ENCODE results near the gene B4GALNT4.
"Not testable (repeated sequence)": the region's sequence is repeated elsewhere in the genome, so short reads cannot be mapped to it uniquely, and the experiment has no call there.

B4GALNT4 gene

GRCh38 chr11:400241-400689 is 31.0 kb downstream of the B4GALNT4 start:
- Histone ChIP-seq H3K36me3 (ENCODE audit: insufficient read depth, low read length) (no peaks in the 10 kb centered on the region), H3K27me3 (ENCODE audit: insufficient read depth, low read length) (no peaks in the 10 kb centered on the region), H3K4me3 (ENCODE audit: low read length) (no peak overlapping the region), H3K4me1 (ENCODE audit: insufficient read depth, low read length) (no peaks in the 10 kb centered on the region), H3K9me3 (ENCODE audit: low read length) (peaks cover 11% of the 10 kb centered on the region), H2AFZ (ENCODE audit: low read depth, low read length) (no peak overlapping the region)

DNA sequence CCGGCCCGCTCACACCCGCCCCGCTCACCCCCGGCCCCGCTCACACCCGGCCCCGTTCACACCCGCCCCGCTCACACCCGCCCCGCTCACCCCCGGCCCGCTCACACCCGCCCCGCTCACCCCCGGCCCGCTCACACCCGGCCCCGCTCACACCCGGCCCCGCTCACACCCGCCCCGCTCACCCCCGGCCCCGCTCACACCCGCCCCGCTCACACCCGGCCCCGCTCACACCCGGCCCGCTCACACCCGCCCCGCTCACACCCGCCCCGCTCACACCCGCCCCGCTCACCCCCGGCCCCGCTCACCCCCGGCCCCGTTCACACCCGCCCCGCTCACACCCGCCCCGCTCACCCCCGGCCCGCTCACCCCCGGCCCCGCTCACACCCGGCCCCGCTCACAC is 31.9 kb downstream of the B4GALNT4 start:
- not testable (repeated sequence) for H3K36me3 ChIP-seq (ENCODE audit: insufficient read depth, low read length); H3K4me3 ChIP-seq (ENCODE audit: low read length); H3K27me3 ChIP-seq (ENCODE audit: insufficient read depth, low read length); H3K4me1 ChIP-seq (ENCODE audit: insufficient read depth, low read length); H2AFZ ChIP-seq (ENCODE audit: low read depth, low read length)
- H3K9me3 ChIP-seq (ENCODE audit: low read length) = peaks cover 11% of the 10 kb centered on the region

- Histone ChIP-seq H3K36me3 (ENCODE audit: insufficient read depth, low read length) (no peaks in the 10 kb centered on the region), H2AFZ (ENCODE audit: low read depth, low read length) (no peak overlapping the region), H3K9me3 (ENCODE audit: low read length) (peaks cover 17% of the 10 kb centered on the region), H3K27me3 (ENCODE audit: insufficient read depth, low read length) (peaks cover 9% of the 10 kb centered on the region), H3K4me3 (ENCODE audit: low read length) (no peak overlapping the region), H3K4me1 (ENCODE audit: insufficient read depth, low read length) (no peaks in the 10 kb centered on the region)
These were observed 33.9 kb downstream of the B4GALNT4 start for GRCh38 chr11:403021-403760.

GRCh38 chr11:403761-404431 is 34.6 kb downstream of the B4GALNT4 start:
- Histone ChIP-seq H3K4me3 (ENCODE audit: low read length) (no peak overlapping the region), H3K27me3 (ENCODE audit: insufficient read depth, low read length) (peaks cover 12% of the 10 kb centered on the region), H3K4me1 (ENCODE audit: insufficient read depth, low read length) (no peaks in the 10 kb centered on the region), H3K9me3 (ENCODE audit: low read length) (peaks cover 16% of the 10 kb centered on the region), H3K36me3 (ENCODE audit: insufficient read depth, low read length) (no peaks in the 10 kb centered on the region), H2AFZ (ENCODE audit: low read depth, low read length) (no peak overlapping the region)

DNA sequence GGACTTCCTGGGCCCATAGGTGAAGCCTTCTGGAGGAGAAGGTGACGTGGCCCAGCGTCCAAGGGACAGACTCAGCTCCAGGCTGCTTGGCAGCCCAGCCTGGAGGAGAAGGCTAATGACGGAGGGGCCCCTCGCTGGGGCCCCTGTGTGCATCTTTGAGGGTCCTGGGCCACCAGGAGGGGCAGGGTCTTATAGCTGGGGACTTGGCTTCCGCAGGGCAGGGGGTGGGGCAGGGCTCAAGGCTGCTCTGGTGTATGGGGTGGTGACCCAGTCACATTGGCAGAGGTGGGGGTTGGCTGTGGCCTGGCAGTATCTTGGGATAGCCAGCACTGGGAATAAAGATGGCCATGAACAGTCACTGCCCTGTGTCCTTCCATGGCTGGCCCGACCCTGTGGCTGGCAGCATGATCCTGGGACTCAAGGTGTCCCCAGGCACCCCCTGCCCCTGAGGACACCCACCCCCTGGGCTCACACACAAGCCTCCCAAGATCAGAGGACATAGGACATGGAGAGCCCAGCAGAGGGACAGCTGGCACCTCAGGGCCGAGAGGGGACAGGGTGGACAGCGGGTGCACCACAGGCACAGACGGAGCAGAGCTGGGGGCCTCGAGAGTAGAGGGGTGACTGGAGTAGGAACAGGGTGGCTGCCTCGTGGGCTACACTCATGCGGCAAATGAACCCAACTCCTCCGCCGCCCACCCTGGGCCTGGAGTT is 35.4 kb downstream of the B4GALNT4 start:
- Histone ChIP-seq H3K27me3 (ENCODE audit: insufficient read depth, low read length) (peaks cover 13% of the 10 kb centered on the region), H2AFZ (ENCODE audit: low read depth, low read length) (no peak overlapping the region), H3K4me1 (ENCODE audit: insufficient read depth, low read length) (no peaks in the 10 kb centered on the region), H3K4me3 (ENCODE audit: low read length) (no peak overlapping the region), H3K36me3 (ENCODE audit: insufficient read depth, low read length) (no peaks in the 10 kb centered on the region), H3K9me3 (ENCODE audit: low read length) (peaks cover 13% of the 10 kb centered on the region)

DNA sequence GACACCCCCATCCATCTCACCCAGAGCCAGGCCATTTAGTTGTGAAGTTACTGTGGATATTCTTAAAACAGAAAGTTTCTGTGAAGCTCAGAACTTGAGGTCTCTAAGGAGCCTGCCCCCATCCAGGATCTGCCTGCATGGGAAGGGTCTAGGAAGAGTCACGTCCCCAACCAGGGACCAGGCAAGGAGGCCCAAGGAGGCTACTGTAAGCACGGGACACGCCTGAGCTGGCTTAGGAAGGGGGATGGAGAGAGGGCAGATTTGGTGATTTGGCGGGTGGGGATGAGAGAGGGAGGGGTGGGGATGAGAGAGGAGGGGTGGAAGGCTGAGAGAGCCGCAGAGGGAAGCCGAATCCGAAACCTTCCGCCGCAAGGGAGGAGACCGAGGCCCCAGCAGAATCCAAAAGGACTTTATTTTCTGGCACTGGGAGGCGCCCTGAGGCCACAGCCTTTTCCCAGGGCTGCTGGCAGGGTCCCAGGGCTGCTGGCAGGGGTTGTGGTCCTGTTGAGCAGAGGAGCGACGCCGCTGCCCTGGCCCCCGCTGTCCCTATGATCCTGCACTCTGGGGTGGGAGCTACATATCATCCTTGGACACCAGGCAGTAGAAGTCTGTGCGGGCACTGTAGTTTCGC is 36.1 kb downstream of the B4GALNT4 start:
- Histone ChIP-seq H3K9me3 (ENCODE audit: low read length) (peaks cover 10% of the 10 kb centered on the region), H2AFZ (ENCODE audit: low read depth, low read length) (no peak overlapping the region), H3K27me3 (ENCODE audit: insufficient read depth, low read length) (peaks cover 19% of the 10 kb centered on the region), H3K4me1 (ENCODE audit: insufficient read depth, low read length) (no peaks in the 10 kb centered on the region), H3K4me3 (ENCODE audit: low read length) (no peak overlapping the region), H3K36me3 (ENCODE audit: insufficient read depth, low read length) (no peaks in the 10 kb centered on the region)

GRCh38 chr11:405954-406795 is 36.9 kb downstream of the B4GALNT4 start:
- H3K27me3 ChIP-seq (ENCODE audit: insufficient read depth, low read length) = peaks cover 19% of the 10 kb centered on the region
- H3K36me3 ChIP-seq (ENCODE audit: insufficient read depth, low read length) = no peaks in the 10 kb centered on the region
- H3K4me3 ChIP-seq (ENCODE audit: low read length) = no peak overlapping the region
- H3K4me1 ChIP-seq (ENCODE audit: insufficient read depth, low read length) = no peaks in the 10 kb centered on the region
- H3K9me3 ChIP-seq (ENCODE audit: low read length) = peaks cover 10% of the 10 kb centered on the region
- H2AFZ ChIP-seq (ENCODE audit: low read depth, low read length) = no peak overlapping the region

- Histone ChIP-seq H2AFZ (ENCODE audit: low read depth, low read length) (no peak overlapping the region), H3K4me3 (ENCODE audit: low read length) (no peak overlapping the region), H3K36me3 (ENCODE audit: insufficient read depth, low read length) (no peaks in the 10 kb centered on the region), H3K27me3 (ENCODE audit: insufficient read depth, low read length) (peaks cover 19% of the 10 kb centered on the region), H3K9me3 (ENCODE audit: low read length) (peaks cover 10% of the 10 kb centered on the region), H3K4me1 (ENCODE audit: insufficient read depth, low read length) (no peaks in the 10 kb centered on the region)
These were observed 37.7 kb downstream of the B4GALNT4 start for GRCh38 chr11:406796-407650.

- no peak overlapping the region for H2AFZ ChIP-seq (ENCODE audit: low read depth, low read length)
- peaks cover 19% of the 10 kb centered on the region for H3K27me3 ChIP-seq (ENCODE audit: insufficient read depth, low read length)
- H3K9me3 ChIP-seq (ENCODE audit: low read length) = peaks cover 10% of the 10 kb centered on the region
- H3K36me3 ChIP-seq (ENCODE audit: insufficient read depth, low read length) = no peaks in the 10 kb centered on the region
- H3K4me1 ChIP-seq (ENCODE audit: insufficient read depth, low read length) = no peaks in the 10 kb centered on the region
- no peak overlapping the region for H3K4me3 ChIP-seq (ENCODE audit: low read length)
These were observed 38.4 kb downstream of the B4GALNT4 start for GRCh38 chr11:407651-408123.

- Histone ChIP-seq H3K9me3 (ENCODE audit: low read length) (peaks cover 10% of the 10 kb centered on the region), H3K27me3 (ENCODE audit: insufficient read depth, low read length) (peaks cover 25% of the 10 kb centered on the region), H2AFZ (ENCODE audit: low read depth, low read length) (no peak overlapping the region), H3K4me1 (ENCODE audit: insufficient read depth, low read length) (no peaks in the 10 kb centered on the region), H3K36me3 (ENCODE audit: insufficient read depth, low read length) (no peaks in the 10 kb centered on the region), H3K4me3 (ENCODE audit: low read length) (no peak overlapping the region)
These were observed 39.1 kb downstream of the B4GALNT4 start for GRCh38 chr11:408154-409007.

GRCh38 chr11:409008-409599 is 39.8 kb downstream of the B4GALNT4 start:
- Histone ChIP-seq H3K4me3 (ENCODE audit: low read length) (no peak overlapping the region), H2AFZ (ENCODE audit: low read depth, low read length) (no peak overlapping the region), H3K9me3 (ENCODE audit: low read length) (peaks cover 9% of the 10 kb centered on the region), H3K27me3 (ENCODE audit: insufficient read depth, low read length) (peaks cover 26% of the 10 kb centered on the region), H3K4me1 (ENCODE audit: insufficient read depth, low read length) (no peaks in the 10 kb centered on the region), H3K36me3 (ENCODE audit: insufficient read depth, low read length) (no peaks in the 10 kb centered on the region)
